ENCODE measurements around the gene ARHGAP20. TPM values are rescaled to one million over a fixed set of nuclear protein-coding genes. Genes with fewer than 3 reads are reported as not detected.

ARHGAP20 gene
- total RNA-seq, 4 donors from 2014 or later, result 1.4 to 4.8 (median 2.5) TPM

DNA sequence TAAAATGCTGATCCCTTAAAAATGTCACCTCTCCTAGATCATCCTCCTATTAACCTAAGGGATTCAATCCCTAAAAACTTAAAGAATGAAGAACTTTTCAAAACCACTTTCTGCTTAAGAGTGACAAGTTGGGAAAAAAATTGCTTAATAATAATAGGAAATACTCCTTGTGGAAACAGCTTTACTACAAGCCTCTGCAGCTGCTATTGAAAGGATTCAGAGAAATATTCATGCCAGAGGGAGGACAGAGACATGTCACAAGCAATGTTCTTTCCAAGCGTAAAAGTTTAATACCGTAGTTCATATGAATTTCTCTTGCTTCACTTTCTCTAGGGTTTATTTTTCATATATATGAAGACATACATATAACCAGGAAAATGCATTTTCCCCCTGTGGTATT lies 98.2 kb downstream of the ARHGAP20 start:
- no peaks in the 10 kb centered on the region for H3K9me3 ChIP-seq
- H3K36me3 ChIP-seq, result no peaks in the 10 kb centered on the region
- H3K27me3 ChIP-seq, result no peaks in the 10 kb centered on the region
- no peak overlapping the region for H3K27ac ChIP-seq
- no peaks in the 10 kb centered on the region for H3K4me1 ChIP-seq
- TF ChIP-seq, protein P1, sequence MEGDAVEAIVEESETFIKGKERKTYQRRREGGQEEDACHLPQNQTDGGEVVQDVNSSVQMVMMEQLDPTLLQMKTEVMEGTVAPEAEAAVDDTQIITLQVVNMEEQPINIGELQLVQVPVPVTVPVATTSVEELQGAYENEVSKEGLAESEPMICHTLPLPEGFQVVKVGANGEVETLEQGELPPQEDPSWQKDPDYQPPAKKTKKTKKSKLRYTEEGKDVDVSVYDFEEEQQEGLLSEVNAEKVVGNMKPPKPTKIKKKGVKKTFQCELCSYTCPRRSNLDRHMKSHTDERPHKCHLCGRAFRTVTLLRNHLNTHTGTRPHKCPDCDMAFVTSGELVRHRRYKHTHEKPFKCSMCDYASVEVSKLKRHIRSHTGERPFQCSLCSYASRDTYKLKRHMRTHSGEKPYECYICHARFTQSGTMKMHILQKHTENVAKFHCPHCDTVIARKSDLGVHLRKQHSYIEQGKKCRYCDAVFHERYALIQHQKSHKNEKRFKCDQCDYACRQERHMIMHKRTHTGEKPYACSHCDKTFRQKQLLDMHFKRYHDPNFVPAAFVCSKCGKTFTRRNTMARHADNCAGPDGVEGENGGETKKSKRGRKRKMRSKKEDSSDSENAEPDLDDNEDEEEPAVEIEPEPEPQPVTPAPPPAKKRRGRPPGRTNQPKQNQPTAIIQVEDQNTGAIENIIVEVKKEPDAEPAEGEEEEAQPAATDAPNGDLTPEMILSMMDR (IDR thresholded peaks at IDR 0.05), result no peak
- no peak for TF ChIP-seq POLR2A (IDR thresholded peaks at IDR 0.05)
- intact Hi-C loops (cut with DNase I), result no loop called here
- H3K4me3 ChIP-seq, result no peak overlapping the region
- 77 to 84% methylated on average over 2 of the region's 2 CpGs for WGBS, 2 donors
- no peak for DNase-seq

DNA sequence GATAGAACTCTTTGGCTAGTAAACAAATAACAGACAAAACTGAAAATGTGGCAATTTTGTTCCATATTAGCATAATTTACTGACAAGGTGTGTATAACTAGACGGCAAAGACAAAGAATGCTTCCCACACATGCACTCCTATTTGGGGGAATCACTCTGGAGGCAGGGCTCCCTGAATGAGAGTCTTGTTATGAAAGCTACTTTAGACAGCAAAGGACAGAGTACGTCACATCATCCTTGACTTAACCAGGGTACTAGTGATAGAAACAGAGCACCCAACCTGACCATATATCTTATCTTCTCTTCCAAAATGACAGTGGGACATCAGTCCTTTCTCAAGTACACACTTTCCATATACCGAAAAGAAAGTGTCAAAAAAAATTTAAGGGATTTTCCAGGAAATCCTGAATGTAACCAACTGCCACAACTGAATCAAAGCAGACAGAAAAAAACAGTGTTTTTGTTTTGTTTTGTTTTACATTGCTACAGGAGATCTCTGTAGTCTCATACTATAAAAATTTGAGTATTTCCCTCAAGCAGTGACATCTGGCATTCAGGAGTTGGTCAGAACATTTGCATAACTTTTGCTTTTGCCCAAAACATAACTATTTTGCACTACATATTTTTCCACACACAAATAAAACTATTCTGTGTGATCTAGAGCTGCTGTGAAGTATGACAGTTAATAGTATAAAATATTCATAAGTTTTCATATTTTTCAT lies 98.9 kb downstream of the ARHGAP20 start:
- H3K27ac ChIP-seq, result no peak overlapping the region
- H3K4me1 ChIP-seq, result no peaks in the 10 kb centered on the region
- no peaks in the 10 kb centered on the region for H3K36me3 ChIP-seq
- TF ChIP-seq, protein P1 (IDR thresholded peaks at IDR 0.05), result no peak
- no peak for TF ChIP-seq POLR2A (IDR thresholded peaks at IDR 0.05)
- no peak for DNase-seq
- H3K27me3 ChIP-seq, result no peaks in the 10 kb centered on the region
- no peaks in the 10 kb centered on the region for H3K9me3 ChIP-seq
- 78 to 82% methylated on average over 3 of the region's 3 CpGs for WGBS, 2 donors
- no peak overlapping the region for H3K4me3 ChIP-seq
- intact Hi-C loops (cut with DNase I), result no loop called here

DNA sequence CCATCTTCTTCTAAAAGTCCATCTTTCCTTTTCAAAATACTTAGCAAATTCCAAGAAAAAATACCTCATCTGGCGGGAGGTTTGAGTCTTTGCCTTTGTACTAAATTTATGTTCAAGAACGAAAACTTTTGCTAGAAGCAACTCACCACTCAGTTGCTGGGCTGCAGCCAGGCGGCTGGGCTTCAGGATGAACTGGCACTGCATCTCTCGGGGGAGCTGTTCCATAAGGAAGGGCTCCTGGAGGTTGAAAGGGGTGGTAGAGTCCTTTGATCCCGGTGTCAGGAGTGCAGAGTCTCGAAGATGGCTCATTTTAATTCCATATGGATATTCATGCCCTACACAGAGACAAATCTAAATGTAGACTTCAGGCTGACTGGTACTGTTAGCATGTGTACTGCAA lies 105.8 kb downstream of the ARHGAP20 start:
- no peaks in the 10 kb centered on the region for H3K4me1 ChIP-seq
- DNase-seq, result no peak
- H3K27ac ChIP-seq, result no peak overlapping the region
- no peaks in the 10 kb centered on the region for H3K9me3 ChIP-seq
- intact Hi-C loops (cut with DNase I), result no loop called here
- no peaks in the 10 kb centered on the region for H3K27me3 ChIP-seq
- peaks cover 0 to 10% (median 0%) of the 10 kb centered on the region in 3 donors for H3K36me3 ChIP-seq
- H3K4me3 ChIP-seq, result no peak overlapping the region
- WGBS, 2 donors, result 71 to 76% methylated on average over 5 to 6 of the region's 6 CpGs
- no peak for TF ChIP-seq POLR2A (IDR thresholded peaks at IDR 0.05)
- TF ChIP-seq, protein P1 (IDR thresholded peaks at IDR 0.05), result no peak

- DNase-seq, result no peak
- no peaks in the 10 kb centered on the region for H3K27me3 ChIP-seq
- intact Hi-C loops (cut with DNase I), result no loop called here
- H3K36me3 ChIP-seq, result peaks cover 0 to 23% (median 0%) of the 10 kb centered on the region in 3 donors
- no peaks in the 10 kb centered on the region for H3K9me3 ChIP-seq
- no peak for TF ChIP-seq POLR2A (IDR thresholded peaks at IDR 0.05)
- WGBS, 2 donors, result 91 to 93% methylated on average over 4 of the region's 4 CpGs
- no peak overlapping the region for H3K27ac ChIP-seq
- no peaks in the 10 kb centered on the region for H3K4me1 ChIP-seq
- H3K4me3 ChIP-seq, result no peak overlapping the region
These were observed 110.3 kb downstream of the ARHGAP20 start for GRCh38 chr11:110601936-110602335.

DNA sequence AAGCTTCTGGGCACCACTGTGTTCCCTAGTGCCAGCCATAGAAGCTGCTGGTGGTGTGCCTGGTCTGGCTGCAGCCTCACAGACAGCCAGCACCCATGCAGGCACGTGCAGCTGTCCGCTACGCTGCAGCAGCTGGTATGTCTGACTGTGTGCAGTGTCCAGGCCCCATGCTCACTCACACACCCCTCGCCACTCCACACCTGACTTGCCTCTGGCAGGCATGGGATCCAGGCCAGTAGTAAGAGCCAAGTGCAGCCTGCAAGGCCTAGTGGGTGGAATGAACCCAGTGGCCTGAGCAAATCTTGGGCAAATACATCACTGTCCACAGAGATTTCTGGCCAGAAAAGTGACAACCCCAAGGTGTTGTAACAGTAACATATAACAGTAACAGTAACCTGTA lies 111.9 kb downstream of the ARHGAP20 start:
- Histone ChIP-seq H3K27ac (no peak overlapping the region), H3K4me3 (no peak overlapping the region), H3K4me1 (no peaks in the 10 kb centered on the region), H3K36me3 (peaks cover 0 to 13% (median 0%) of the 10 kb centered on the region in 3 donors), H3K27me3 (no peaks in the 10 kb centered on the region), H3K9me3 (no peaks in the 10 kb centered on the region)
- intact Hi-C loops (cut with DNase I), result no loop called here
- WGBS, 2 donors, result 92% methylated on average over 4 of the region's 4 CpGs; no CpG with 5 or more reads in 1 of the 2 donors
- no peak for DNase-seq
- no peak for TF ChIP-seq POLR2A (IDR thresholded peaks at IDR 0.05)
- TF ChIP-seq, protein P1 (IDR thresholded peaks at IDR 0.05), result no peak
